ENCODE measurements around the gene AQP12A. TPM values are rescaled to one million over a fixed set of nuclear protein-coding genes. Genes with fewer than 3 reads are reported as not detected.

The AQP12A gene
- total RNA-seq, 1 experiment from 2014 or later, result not detected

DNA sequence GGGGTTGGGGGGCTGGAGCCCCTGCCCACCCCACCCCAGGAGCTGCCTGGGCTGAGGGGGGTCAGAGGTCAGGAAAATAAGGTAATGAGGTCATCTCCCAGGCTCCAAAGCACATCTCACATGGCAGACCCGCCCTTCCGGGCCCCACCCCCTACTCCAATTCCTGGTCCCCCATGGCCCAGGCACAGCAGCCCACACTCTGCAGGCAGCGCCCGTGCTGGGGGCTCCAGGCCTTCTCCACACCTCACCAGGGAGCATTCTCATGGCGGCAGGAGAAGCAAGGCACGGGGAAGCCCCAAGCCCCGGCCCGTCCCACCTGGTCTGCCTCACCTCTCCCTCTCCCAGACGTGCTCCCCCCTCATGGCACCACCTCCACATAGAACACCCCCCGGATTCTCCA, 43.8 kb downstream of the AQP12A start:
- no peak overlapping the region for H3K27ac ChIP-seq (ENCODE audit: low read depth, low read length)
- H3K4me1 ChIP-seq (ENCODE audit: control insufficient read depth in 1 of 2, insufficient read depth in 2 of 2, low read length in 2 of 2), result peaks cover 10 to 41% of the 10 kb centered on the region in 2 experiments
- TF ChIP-seq ELF1 (IDR thresholded peaks at IDR 0.05; ENCODE audit: borderline replicate concordance, low read depth) (no peak), YY1 (IDR thresholded peaks at IDR 0.05; ENCODE audit: extremely low read depth, insufficient replicate concordance, low read depth, low read length) (no peak), SRF (IDR thresholded peaks at IDR 0.05; ENCODE audit: low read depth) (no peak), SIN3A (IDR thresholded peaks at IDR 0.05; ENCODE audit: low read depth) (no peak), TCF7L2 (IDR thresholded peaks at IDR 0.05; ENCODE audit: borderline replicate concordance, extremely low read depth, insufficient read depth, insufficient read length) (no peak), EZH2phosphoT487 (IDR thresholded peaks at IDR 0.05; ENCODE audit: borderline replicate concordance) (no peak), POLR2AphosphoS5 (IDR thresholded peaks at IDR 0.05; ENCODE audit: low read depth, low read length) (no peak), ZFX (IDR thresholded peaks at IDR 0.05) (no peak), POLR2A (IDR thresholded peaks at IDR 0.05; ENCODE audit: borderline replicate concordance, extremely low read depth, insufficient read depth, insufficient read length) (no peak), SP1 (IDR thresholded peaks at IDR 0.05; ENCODE audit: low read depth) (no peak), CBX3 (IDR thresholded peaks at IDR 0.05; ENCODE audit: low read depth) (no peak), FOSL1 (IDR thresholded peaks at IDR 0.05; ENCODE audit: low read depth) (no peak), CEBPB (IDR thresholded peaks at IDR 0.05; ENCODE audit: low read depth) (no peak), RAD21 (IDR thresholded peaks at IDR 0.05; ENCODE audit: low read depth) (no peak)
- TF ChIP-seq, protein P1, sequence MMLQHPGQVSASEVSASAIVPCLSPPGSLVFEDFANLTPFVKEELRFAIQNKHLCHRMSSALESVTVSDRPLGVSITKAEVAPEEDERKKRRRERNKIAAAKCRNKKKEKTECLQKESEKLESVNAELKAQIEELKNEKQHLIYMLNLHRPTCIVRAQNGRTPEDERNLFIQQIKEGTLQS (IDR thresholded peaks at IDR 0.05), result no peak
- TF ChIP-seq, protein P2, sequence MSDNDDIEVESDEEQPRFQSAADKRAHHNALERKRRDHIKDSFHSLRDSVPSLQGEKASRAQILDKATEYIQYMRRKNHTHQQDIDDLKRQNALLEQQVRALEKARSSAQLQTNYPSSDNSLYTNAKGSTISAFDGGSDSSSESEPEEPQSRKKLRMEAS (IDR thresholded peaks at IDR 0.05), result no peak
- TF ChIP-seq, protein P3, sequence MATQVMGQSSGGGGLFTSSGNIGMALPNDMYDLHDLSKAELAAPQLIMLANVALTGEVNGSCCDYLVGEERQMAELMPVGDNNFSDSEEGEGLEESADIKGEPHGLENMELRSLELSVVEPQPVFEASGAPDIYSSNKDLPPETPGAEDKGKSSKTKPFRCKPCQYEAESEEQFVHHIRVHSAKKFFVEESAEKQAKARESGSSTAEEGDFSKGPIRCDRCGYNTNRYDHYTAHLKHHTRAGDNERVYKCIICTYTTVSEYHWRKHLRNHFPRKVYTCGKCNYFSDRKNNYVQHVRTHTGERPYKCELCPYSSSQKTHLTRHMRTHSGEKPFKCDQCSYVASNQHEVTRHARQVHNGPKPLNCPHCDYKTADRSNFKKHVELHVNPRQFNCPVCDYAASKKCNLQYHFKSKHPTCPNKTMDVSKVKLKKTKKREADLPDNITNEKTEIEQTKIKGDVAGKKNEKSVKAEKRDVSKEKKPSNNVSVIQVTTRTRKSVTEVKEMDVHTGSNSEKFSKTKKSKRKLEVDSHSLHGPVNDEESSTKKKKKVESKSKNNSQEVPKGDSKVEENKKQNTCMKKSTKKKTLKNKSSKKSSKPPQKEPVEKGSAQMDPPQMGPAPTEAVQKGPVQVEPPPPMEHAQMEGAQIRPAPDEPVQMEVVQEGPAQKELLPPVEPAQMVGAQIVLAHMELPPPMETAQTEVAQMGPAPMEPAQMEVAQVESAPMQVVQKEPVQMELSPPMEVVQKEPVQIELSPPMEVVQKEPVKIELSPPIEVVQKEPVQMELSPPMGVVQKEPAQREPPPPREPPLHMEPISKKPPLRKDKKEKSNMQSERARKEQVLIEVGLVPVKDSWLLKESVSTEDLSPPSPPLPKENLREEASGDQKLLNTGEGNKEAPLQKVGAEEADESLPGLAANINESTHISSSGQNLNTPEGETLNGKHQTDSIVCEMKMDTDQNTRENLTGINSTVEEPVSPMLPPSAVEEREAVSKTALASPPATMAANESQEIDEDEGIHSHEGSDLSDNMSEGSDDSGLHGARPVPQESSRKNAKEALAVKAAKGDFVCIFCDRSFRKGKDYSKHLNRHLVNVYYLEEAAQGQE (IDR thresholded peaks at IDR 0.05; ENCODE audit: low read depth), result no peak
- TF ChIP-seq, protein P4, sequence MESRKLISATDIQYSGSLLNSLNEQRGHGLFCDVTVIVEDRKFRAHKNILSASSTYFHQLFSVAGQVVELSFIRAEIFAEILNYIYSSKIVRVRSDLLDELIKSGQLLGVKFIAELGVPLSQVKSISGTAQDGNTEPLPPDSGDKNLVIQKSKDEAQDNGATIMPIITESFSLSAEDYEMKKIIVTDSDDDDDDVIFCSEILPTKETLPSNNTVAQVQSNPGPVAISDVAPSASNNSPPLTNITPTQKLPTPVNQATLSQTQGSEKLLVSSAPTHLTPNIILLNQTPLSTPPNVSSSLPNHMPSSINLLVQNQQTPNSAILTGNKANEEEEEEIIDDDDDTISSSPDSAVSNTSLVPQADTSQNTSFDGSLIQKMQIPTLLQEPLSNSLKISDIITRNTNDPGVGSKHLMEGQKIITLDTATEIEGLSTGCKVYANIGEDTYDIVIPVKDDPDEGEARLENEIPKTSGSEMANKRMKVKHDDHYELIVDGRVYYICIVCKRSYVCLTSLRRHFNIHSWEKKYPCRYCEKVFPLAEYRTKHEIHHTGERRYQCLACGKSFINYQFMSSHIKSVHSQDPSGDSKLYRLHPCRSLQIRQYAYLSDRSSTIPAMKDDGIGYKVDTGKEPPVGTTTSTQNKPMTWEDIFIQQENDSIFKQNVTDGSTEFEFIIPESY (IDR thresholded peaks at IDR 0.05; ENCODE audit: extremely low read depth, insufficient replicate concordance, low read length), result no peak
- H3K9ac ChIP-seq (ENCODE audit: low read length), result no peak overlapping the region
- no peaks in the 10 kb centered on the region for H3K9me2 ChIP-seq (ENCODE audit: insufficient read depth)
- ChIA-PET CTCF (no interaction called here), POLR2A (no interaction called here), RAD21 (ENCODE audit: low non-redundant PET in 1 of 2, low total read pairs in 2 of 2, uncharacterized antibody in 2 of 2, unreplicated experiment in 2 of 2) (interaction anchor here in 1 of 2 experiments (0.7 kb wide), 1 partner anchor 158 kb away, joined by 4 read pairs; no protein-coding TSS in a partner anchor)
- no peak overlapping the region for H3K4me2 ChIP-seq (ENCODE audit: low read length)
- no TSS peak for BruUV-seq (replicated peaks)
- no peak overlapping the region for H2AFZ ChIP-seq (ENCODE audit: low read depth, low read length, poor library complexity, severe bottlenecking)
- ATAC-seq (no peak), DNase-seq (ENCODE audit: low read depth, low spot score) (no peak)
- H4K20me1 ChIP-seq (ENCODE audit: insufficient read depth), result no peaks in the 10 kb centered on the region
- intact Hi-C loops (cut with micrococcal nuclease), result no loop called here
- H3K36me3 ChIP-seq (ENCODE audit: control insufficient read depth in 1 of 2, insufficient read depth in 2 of 2, low read length in 2 of 2), result no peaks in the 10 kb centered on the region
- H3K4me3 ChIP-seq (replicated peaks in 1 of 2; ENCODE audit: low read depth in 1 of 2, low read length in 2 of 2), result no peak overlapping the region
- no peaks in the 10 kb centered on the region for H3K9me3 ChIP-seq (ENCODE audit: control insufficient read depth in 1 of 2, insufficient read depth in 1 of 2, low read depth in 1 of 2, low read length in 2 of 2)
- H3K79me2 ChIP-seq (ENCODE audit: insufficient read depth, low read length), result no peaks in the 10 kb centered on the region
- no peaks in the 10 kb centered on the region for H3K27me3 ChIP-seq (ENCODE audit: insufficient read depth, low read length)

Measured in HCT116 (cell line).